ENCODE results near the gene AUTS2.
"Not testable (repeated sequence)": the region's sequence is repeated elsewhere in the genome, so short reads cannot be mapped to it uniquely, and the experiment has no call there.

Gene AUTS2

GRCh38 chr7:70632400-70632799 is 1034.1 kb downstream of the AUTS2 start:
- DNase-seq (ENCODE audit: low read depth in 2 of 2, low spot score in 1 of 2) = no peak

DNA sequence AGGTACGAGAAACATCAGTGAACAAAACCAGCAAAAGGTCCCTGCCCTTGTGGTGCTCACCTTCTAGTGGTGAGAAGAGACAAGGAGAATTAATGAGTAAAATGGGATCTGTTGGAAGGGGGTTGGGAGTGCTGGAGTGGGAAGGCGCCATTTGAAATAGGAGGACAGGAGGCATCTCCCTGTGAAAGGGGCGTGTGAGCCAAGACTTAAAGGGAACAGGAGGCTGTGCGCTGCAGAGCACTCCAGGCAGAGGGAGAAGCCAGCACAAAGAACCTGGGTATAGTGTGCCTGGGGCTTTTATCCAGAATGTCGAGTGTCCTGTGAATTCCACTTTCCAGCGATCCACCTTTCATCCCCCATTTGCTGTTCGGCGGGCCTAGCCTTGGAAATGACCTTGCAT is 1035.8 kb downstream of the AUTS2 start:
- no peak for DNase-seq (ENCODE audit: low read depth in 2 of 2, low spot score in 1 of 2)

- DNase-seq (ENCODE audit: low read depth in 2 of 2, low spot score in 1 of 2) = peak in 1 of 2 donors; percentile 9
Measured at GRCh38 chr7:70634610-70635068, 1036.4 kb downstream of the AUTS2 start.

GRCh38 chr7:70635633-70636032 is 1037.4 kb downstream of the AUTS2 start:
- DNase-seq (ENCODE audit: low read depth in 2 of 2, low spot score in 1 of 2) = no peak

- no peak for DNase-seq (ENCODE audit: low read depth in 2 of 2, low spot score in 1 of 2)
Measured at GRCh38 chr7:70636169-70636568, 1037.9 kb downstream of the AUTS2 start.

- DNase-seq (ENCODE audit: low read depth in 2 of 2, low spot score in 1 of 2) = no peak
Measured at GRCh38 chr7:70637726-70638125, 1039.5 kb downstream of the AUTS2 start.

DNA sequence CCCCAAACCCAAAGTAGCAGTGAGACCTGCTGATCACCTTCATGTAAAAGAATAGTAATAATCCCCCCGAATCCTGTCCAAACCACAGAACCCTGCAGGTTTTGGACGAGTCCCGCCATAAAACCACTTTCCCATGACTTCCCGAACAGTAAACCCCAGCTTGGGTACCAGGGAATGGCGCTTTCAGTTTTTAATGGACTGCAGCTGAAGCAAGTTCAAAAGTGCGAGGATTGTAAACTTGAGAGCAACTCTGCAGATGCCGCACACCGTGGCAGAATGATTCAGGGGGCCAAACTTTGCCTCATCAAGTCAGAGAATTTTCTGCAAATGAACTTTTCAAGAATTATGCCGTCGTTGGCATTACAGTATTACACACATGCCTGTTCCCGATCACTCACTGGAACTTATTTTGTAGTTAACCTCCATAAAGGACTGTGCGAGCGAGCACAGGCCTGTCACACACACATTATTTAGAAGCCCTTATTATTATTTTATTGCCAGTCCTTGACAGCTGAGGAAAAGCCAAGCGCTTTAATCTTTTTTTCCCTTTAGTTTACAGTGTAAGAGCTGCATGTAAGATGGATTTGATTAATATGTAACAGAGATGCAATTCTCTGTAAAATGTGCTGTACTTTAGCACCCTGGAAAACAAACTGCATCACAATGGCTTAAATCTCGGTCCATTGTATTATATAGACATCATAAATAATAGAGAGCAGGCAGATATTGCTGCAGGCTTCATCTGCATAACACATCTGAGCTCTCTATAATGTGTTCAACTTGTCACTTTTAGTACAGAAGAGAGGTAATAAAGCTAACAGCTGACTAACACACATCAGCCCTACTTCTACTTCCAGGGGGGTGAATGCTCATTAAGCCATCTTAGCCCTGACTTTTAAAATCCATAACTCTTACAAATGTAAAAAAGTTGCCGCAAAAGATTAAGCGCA is 1040.2 kb downstream of the AUTS2 start:
- no peak for DNase-seq (ENCODE audit: low read depth in 2 of 2, low spot score in 1 of 2)

DNA sequence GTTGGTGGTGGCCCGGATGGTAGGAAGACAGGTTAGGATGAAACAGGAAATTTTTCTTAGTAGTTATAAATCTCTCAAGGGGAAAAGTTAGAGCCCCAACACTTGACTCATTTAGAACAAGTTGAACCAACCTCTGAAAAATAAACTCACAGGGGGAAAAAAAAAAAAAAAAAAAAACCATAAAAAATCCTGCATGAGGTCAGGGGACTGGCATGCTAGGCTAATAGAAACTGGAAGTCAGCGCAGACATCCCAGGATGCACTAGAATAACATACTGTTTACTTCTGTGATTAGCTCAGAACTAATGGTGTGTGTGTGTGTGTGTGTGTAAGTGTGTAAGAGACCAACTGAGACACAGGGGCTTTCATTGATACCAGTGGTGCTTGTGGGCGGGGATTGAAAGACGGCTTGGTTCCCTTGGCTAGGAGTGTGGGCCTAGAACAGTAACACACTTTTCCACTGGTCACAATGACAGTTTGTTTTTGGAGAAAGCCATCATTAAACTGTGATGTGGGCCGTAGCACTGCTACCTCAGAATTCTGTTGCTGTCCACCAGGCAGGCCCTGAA is 1042.1 kb downstream of the AUTS2 start:
- DNase-seq (ENCODE audit: low read depth in 2 of 2, low spot score in 1 of 2) = no peak

GRCh38 chr7:70641882-70642281 is 1043.6 kb downstream of the AUTS2 start:
- no peak for DNase-seq (ENCODE audit: low read depth in 2 of 2, low spot score in 1 of 2)

DNA sequence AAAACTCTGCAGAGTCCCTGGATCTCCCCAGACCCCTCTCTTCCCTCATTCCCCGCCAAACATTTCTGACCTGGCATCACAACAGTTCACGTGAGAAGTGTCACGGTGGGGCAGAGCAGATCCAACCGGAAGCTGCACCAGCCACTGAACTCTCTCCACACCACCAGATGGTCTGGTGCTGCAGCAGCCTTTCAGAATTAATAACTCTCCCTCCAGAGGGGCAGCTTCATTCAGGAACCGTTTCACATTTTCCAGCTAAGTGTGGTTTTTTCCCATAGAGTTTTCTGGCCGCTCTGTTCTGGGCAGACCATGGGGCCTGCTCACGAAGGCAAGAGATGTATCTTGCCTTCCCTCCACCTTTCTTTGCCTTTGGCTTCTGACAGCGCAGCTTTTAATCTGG is 1047.0 kb downstream of the AUTS2 start:
- no peak for DNase-seq (ENCODE audit: low read depth in 2 of 2, low spot score in 1 of 2)

DNA sequence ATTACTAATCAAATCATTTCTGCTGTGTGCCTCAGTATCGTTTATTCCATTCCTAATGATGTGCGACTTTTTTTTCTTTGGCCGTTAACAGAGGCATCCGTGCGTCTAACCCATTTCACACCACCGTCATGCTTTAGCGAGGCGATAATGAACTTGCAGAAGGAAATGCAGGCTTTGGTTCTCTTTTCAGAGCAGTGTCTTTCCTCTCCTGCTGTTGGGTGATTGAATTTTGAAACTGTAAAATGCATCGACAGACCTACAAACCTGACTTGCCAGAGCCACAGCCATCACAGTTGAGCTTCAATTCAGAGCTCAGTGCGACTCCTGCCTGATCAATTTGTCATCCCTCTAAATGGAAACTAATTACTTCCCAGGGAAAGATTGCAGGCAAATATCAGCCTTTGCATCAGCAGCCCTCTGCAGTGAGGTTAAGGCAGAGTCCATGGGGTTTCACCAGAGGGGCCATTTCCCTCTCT is 1047.6 kb downstream of the AUTS2 start:
- no peak for DNase-seq (ENCODE audit: low read depth in 2 of 2, low spot score in 1 of 2)

GRCh38 chr7:70646536-70647248 is 1048.4 kb downstream of the AUTS2 start:
- no peak for DNase-seq (ENCODE audit: low read depth in 2 of 2, low spot score in 1 of 2)

- DNase-seq (ENCODE audit: low read depth in 2 of 2, low spot score in 1 of 2) = peak; percentile 59 to 83
Measured at GRCh38 chr7:70647801-70648498, 1049.7 kb downstream of the AUTS2 start.

- DNase-seq (ENCODE audit: low read depth in 2 of 2, low spot score in 1 of 2) = not testable (repeated sequence)
Measured at GRCh38 chr7:70648499-70648861, 1050.2 kb downstream of the AUTS2 start.

DNA sequence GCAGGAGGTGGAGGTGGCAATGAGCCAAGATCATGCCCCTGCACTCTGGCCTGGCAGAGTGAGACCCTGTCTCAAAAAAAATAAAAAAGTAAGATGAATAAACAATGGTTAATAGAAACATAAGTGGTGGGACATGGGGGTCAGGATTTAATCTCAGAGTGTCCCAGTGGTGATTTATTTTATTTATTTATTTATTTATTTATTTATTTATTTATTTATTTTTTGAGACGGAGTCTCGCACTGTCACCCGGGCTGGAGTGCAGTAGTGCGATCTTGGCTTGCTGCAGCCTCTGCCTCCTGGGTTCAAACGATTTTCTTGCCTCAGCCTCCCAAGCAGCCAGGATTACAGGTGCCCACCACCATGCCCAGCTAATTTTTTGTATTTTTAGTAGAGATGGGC is 1051.0 kb downstream of the AUTS2 start:
- DNase-seq (ENCODE audit: low read depth in 2 of 2, low spot score in 1 of 2) = no peak

DNA sequence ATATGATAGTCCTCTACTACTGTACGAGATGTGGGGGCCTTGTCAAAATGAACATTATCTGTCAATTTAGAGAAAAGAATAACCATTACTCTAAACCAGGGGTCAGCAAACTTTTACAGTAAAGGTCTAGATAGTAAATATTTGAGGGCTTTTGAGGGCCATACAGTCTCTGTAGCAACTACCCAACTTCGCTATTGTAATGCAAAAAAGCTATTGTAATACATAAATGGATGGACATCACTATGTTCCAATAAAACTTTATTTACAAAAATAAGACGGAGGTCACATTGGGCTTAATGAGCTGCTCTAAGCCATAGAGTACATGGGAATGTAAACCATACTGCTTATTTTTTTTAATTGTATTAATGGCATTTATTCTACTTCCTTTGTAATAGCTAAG is 1055.9 kb downstream of the AUTS2 start:
- no peak for DNase-seq (ENCODE audit: low read depth in 2 of 2, low spot score in 1 of 2)

DNA sequence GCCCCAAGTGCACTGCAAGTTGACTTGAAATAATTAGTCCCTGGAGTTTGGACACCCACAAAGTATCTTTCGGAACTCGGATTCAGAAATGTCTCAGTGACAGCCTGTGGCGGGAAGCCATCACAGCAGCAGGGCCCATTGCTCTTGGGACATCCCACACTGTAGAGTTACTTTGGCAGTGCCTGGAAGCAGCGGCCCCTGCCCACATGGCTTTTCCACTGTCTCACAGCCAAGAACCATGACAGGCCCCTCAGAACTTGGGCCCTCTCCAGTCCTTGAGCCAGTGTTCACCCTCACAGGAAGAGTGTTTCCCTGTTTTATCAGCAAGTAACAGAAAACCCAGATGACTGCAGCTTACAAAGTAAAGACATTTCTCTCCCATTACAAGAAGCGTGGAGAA is 1056.7 kb downstream of the AUTS2 start:
- no peak for DNase-seq (ENCODE audit: low read depth in 2 of 2, low spot score in 1 of 2)

- DNase-seq (ENCODE audit: low read depth in 2 of 2, low spot score in 1 of 2) = no peak
Measured at GRCh38 chr7:70655694-70656093, 1057.4 kb downstream of the AUTS2 start.

DNA sequence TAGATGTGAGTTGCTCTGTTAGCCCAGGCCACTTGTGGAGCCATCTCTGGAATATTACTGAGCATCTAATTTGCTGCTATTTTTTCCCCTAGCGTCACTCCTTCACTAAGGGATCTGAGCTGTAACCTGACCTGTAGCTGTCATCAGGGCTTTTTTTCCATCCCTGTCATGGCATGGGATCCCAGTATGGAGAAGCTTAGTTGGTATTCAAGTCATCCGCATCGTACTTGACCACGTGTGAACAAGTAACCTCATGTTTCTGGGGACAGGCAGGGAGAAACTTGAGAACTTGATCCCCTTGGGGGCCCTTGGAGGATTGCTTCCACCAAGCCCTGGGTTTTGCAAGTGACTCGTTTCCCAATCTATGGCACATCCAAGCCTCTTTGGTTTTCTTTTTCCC is 1059.3 kb downstream of the AUTS2 start:
- DNase-seq (ENCODE audit: low read depth in 2 of 2, low spot score in 1 of 2) = no peak

- no peak for DNase-seq (ENCODE audit: low read depth in 2 of 2, low spot score in 1 of 2)
Measured at GRCh38 chr7:70657989-70658632, 1059.8 kb downstream of the AUTS2 start.

- no peak for DNase-seq (ENCODE audit: low read depth in 2 of 2, low spot score in 1 of 2)
Measured at GRCh38 chr7:70659263-70659662, 1061.0 kb downstream of the AUTS2 start.
